GM18861 (cell line): ENCODE data around the gene ANKRD13D.

ENCODE experiments used
- ATAC-seq: cut with Tn5 transposase; IDR thresholded peaks from one replicate; pipeline ENCODE4 v1.9.1; 2021; ENCODE audit not compliant: unreplicated experiment

The ANKRD13D gene

DNA sequence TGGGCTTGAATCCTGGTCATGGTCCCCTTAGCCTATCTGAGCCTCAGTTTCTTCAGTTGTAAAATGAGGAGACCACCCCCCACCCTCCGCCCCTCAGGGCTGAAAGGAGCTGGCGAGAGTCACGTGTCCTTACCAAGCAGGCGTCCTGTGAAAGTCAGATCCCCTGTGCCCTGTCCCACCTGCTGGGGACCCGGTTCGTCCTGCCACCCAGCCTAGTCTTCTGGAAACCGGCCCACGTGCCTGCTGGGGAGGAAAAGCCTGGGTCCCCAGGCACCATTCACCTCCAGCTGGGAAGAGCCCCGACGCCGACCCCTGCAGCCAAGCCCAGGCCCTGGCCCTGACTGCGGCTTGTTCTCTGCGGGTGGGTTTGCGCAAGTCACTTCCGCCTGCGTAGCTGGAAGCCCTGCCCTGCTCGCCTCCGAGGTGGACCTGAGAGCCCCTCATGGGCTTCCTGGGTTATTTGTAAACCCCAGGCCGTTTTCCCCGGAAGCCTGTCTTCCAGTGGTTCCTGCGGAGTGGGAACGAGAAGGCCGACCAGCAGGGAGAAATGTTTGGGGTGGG is 13.5 kb downstream of the ANKRD13D start:
- ATAC-seq = no peak

DNA sequence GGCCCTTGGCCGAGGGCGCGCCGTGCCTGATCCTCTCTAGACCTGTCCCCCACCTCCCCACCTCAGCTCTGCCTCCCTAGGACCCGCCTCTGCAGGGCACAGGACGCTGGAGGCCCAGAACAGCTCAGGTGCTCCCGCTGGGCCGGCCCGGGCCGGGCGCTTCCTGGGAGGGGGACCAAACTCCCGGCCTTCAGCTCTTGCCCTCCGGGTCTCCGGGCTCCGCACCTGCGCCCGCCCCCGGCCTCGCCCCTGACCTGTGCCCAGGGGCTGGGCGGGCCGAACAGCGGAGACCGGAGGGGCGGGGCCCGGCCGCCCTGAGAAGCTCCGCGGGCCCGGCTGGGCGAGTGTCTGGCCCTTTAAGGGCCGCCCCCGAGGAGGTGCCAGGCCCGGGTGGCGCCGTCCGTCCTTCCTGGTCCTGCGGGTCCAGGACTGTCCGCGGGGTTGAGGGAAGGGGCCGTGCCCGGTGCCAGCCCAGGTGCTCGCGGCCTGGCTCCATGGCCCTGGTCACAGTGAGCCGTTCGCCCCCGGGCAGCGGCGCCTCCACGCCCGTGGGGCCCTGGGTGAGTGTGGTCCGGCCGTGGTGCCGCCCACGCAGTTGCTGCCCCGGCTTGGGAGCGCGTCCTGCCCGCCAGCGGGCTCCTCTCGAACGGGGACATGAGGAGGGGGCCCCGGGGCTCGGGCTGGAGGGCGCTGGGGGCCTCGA is 14.2 kb downstream of the ANKRD13D start, which contains the start of gene SSH3:
Gene SSH3, plus strand, starts transcription at position 399 of the 703 bp plus-strand sequence. Its CDS starts 96 bp downstream, at position 495.
- no peak for ATAC-seq

DNA sequence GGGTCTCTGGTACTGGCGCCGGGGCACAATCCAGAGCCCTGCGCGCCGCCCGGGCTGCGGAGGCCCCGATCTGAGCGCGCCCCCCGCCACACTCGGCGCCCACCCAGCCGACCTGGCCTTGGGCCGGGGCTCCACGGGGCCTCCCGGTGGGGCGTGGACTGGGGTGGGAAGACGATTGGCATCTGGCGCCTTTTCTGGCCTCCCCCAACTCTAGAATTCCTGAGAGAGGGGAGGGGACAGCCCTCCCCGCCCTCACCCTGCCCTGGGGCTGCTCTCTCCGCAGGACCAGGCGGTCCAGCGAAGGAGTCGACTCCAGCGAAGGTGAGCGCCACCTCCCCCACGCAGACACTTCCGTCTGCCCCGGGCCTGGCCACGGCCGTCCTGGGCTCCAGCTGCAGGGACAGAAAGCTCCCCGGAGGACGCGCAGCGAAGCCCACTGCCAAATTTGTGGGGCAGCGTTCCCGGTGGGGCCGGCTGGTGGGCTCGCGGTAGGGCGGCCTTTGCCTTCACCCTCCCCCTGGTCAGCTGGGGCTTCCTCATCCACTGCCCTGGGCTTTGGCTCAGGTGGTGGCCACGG is 14.8 kb downstream of the ANKRD13D start:
- ATAC-seq = no peak

DNA sequence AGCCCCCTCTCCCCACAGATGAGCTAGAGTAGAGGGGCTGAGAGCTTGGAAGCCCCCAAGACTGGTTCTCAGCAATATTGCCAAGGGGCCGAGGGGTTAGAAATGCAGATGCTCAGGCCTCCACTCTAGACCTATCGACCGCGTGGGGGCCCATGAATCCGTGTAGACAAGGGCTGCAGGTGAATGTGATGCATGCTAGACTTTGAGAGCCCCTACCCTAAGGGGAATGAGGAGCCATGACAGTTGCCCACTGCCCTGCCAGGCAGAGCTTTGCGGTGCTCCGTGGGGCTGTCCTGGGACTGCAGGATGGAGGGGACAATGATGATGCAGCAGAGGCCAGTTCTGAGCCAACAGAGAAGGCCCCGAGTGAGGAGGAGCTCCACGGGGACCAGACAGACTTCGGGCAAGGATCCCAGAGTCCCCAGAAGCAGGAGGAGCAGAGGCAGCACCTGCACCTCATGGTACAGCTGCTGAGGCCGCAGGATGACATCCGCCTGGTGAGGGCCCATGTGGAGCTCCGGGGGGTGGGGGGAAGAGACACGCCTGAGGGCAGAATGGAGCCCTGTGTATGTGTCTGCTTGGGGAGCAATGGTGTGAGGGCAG is 15.5 kb downstream of the ANKRD13D start:
- no peak for ATAC-seq

DNA sequence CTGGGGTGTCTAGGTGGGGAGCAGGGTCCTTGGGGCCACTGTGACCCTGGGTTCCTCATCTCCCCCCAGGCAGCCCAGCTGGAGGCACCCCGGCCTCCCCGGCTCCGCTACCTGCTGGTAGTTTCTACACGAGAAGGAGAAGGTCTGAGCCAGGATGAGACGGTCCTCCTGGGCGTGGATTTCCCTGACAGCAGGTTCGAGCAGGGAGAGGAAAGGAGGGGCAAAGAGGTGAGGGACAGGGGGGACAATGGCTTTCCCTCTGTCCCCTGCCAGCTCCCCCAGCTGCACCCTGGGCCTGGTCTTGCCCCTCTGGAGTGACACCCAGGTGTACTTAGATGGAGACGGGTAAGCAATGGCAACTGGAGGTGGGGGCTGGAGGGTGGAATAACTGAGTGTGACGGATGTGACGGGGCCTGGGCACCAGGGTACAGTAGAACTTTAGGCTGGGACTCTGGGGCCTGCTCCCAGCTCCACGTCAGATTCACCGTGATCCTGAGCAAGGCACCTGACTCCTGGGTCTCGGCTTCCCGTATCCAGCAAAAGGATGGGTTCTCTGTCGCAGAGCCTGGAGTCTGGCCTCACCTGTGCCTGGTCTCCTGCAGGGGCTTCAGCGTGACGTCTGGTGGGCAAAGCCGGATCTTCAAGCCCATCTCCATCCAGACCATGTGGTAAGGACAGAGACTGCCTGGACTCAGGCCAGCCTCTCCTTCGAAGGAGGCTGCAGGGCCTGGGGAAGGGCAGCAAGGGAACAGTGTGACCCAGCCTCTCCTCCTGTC is 17.9 kb downstream of the ANKRD13D start:
- ATAC-seq = no peak

DNA sequence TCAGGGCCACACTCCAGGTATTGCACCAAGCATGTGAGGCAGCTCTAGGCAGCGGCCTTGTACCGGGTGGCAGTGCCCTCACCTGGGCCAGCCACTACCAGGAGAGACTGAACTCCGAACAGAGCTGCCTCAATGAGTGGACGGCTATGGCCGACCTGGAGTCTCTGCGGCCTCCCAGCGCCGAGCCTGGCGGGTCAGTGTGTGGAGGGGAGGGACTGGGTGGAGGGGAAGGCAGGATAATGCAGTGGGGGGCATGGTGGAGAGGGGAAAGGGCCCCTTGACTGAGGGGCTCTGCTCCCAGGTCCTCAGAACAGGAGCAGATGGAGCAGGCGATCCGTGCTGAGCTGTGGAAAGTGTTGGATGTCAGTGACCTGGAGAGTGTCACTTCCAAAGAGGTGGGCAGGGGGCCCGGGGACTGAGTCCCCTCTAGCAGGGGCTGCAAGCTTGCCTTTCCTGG is 18.5 kb downstream of the ANKRD13D start:
- ATAC-seq = no peak

DNA sequence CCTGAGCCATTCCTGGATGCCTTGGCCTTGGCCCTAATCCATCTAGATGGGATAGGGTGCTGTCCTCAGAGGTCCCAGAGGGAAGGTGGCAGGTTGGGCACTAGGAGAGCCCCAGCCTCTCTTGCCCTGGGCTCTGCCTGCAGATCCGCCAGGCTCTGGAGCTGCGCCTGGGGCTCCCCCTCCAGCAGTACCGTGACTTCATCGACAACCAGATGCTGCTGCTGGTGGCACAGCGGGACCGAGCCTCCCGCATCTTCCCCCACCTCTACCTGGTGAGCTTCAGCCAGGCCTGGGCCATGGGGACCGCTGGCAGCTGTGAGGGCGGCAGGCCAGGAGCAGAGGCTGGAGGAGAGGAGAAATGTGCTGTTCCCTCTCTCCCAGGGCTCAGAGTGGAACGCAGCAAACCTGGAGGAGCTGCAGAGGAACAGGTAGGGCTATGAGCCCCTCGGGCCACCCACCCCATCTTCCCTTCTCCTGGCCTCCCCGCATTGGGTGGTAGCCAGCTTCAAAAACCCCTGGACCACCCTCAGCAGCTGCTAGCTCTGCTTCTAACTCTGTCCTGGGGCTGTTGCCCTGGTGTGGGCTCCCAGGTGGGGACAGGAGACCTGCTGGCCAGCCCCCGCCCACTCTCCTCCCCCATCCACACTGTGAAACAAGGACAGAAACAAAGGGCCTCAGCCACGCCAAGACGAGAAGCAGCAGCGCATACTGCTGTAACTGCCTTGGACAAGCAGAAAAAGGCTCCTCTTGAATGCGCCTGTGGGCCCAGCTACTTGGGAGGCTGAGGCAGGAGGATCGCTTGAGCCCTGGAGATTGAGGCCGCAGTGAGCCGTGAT is 19.1 kb downstream of the ANKRD13D start:
- no peak for ATAC-seq

DNA sequence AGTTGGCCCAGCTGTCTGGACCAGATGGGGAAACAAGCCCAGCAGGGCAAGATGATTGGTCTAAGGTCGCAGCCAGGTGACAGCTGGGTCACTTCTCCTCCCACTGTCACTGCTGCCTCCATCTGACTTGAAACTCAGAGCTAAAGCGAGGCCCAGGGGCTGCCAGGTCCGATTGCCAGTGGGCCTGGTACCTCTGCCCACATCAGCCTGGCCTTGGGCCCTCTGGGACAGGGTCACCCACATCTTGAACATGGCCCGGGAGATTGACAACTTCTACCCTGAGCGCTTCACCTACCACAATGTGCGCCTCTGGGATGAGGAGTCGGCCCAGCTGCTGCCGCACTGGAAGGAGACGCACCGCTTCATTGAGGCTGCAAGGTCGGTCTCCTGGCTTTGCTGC is 20.1 kb downstream of the ANKRD13D start:
- no peak for ATAC-seq

DNA sequence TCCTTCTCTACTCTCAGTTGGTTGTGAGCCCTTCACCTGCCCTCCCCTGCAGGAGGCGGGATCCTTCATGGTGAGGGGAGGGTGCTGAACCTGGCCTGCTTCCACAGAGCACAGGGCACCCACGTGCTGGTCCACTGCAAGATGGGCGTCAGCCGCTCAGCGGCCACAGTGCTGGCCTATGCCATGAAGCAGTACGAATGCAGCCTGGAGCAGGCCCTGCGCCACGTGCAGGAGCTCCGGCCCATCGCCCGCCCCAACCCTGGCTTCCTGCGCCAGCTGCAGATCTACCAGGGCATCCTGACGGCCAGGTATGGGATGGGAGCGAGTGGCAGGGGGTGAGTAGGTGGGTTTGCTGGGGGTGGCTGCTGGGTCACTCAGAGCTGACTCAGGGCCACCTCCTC is 20.6 kb downstream of the ANKRD13D start:
- ATAC-seq = no peak

DNA sequence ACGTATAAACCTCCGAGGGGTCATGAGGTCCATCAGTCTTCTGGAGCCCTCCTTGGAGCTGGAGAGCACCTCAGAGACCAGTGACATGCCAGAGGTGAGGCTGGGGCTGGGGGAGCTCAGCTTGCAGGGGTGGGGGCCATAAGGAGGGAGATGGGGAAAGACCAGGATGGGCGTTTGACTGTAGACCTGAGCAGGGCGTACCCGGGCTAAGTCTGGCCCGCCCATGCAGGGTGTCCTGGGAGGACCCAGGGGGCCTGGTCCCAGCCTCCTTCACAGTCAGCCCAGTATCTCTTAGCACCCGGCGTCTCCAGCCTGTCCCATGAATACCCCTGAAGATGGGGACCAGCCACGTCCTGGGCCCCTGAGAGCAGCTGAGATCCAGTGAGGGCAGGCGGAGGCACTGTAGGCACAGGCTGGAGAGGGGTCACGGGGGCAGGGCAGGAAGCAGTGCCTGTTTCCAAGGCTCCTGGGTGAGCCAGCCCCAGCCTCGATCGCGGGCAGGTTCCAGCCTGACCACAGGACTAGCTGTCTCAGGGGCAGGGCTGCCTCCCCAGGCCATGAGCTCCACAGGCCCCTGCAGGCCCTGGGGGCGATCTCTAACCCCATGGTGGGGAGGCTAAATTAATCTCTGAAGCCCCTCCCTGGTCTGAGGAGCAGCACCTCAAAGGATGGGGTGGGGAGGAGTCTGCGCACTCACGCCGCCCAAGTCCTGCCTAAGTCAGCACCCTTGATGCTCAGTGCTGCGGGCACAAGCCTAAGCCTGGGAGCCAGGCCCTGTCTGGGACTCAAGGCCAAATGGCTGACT is 21.3 kb downstream of the ANKRD13D start:
- ATAC-seq = no peak

DNA sequence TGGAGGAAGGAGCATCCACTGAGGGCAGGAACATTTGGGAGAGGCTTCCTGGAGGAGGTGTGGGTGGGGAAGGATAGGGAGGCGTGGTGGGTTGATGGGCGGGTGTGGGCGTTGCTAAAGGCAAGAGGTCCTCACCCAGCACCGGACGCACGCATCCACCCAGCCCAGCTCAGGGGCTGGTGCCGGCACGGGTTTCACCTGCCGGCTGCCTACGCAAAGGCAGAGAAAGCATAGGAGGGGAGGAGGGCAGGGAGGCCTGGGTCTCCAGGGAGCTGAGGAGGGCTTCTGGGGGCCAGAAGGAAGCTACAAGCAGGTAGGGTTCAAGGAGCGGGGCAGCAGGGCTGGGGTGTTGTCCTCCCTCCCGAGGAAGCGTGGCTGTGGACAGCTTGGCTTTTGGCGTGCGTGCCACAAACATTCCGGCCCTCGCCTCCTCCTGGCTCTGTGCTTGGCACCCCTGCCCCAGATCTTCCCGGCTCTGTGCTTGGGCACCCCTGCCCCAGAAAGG is 22.0 kb downstream of the ANKRD13D start:
- no peak for ATAC-seq

DNA sequence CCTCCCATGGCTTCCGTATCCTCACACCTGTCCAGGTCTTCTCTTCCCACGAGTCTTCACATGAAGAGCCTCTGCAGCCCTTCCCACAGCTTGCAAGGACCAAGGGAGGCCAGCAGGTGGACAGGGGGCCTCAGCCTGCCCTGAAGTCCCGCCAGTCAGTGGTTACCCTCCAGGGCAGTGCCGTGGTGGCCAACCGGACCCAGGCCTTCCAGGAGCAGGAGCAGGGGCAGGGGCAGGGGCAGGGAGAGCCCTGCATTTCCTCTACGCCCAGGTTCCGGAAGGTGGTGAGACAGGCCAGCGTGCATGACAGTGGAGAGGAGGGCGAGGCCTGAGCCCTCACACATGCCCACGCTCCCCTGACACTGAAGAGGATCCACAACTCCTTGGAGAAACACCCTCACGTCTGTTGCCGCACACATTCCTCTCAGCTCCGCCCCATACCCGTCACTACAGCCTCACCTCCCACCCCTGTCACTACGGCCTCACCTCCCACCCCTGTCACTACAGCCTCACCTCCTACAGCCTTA is 22.5 kb downstream of the ANKRD13D start:
- no peak for ATAC-seq

DNA sequence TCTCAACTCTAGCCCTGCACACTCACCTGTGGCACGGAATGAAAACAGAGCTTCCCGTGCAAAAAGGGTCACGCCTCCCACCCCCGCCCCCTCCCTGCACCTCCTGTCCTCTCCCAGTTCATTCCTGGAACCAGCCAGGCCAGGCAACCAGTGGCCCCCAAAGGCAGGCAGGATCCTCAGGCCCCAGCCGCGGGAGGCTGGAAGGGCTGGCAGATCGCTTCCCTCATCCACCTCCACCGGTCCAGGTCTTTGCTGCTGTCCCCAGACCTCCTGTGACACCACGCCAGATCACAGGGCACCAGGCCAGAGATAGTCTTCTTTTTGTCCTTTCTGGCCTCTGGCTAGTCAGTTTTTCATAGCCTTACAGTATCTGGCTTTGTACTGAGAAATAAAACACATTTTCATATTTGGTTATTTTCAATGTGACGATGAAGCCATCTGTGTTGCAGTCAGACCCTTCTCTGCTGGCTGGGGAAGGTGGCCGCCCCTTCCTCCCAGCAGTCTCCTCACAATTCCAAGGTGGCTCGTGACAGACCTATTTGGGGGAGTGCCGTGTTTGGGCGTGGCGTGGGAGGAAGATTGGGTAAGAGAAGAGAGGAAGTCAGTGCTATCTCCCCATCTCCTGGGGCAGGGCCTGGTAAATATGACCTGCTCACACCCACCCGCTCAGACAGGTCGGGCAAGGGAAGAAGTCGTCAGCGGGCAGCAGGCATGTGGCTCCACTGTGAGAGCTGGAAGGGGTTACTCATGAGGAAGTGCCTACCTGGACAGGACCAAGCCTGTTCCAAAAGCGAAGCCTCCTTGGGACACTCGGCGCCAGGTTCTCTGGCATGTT is 23.3 kb downstream of the ANKRD13D start:
- no peak for ATAC-seq

DNA sequence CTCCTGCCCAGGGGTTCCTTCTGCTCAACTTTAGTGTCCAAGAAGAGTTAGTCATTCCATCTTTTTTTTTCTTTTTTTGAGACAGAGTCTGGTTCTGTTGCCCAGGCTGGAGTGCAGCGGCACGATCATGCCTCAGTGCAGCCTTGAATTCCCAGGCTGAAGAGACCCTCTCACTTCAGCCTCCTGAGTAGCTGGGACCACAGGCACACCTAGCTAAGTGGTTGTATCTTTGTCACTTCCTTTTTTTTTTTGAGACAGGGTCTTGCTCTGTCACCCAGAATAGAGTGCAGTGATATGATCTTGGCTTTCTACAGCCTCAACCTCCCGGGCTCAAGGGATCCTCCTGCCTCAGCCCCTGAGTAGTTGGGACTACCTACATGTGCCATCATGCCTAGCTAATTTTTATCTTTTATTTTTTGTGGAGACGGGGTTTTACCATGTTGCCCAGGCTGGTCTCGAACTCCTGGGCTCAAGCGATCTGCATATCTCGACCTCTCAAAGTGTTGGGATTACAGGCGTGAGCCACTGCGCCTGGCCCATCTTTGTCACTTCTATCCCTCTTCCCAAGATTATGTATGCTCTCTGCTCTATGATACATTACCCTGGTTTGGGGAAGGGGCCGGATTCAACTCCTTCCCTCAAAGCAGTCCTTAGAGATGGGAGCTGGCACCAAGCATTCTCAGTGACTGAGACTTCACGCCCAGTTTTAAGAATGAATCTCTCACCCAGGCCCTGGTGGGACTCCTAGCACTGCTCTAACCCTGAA is 24.2 kb downstream of the ANKRD13D start:
- ATAC-seq = no peak

DNA sequence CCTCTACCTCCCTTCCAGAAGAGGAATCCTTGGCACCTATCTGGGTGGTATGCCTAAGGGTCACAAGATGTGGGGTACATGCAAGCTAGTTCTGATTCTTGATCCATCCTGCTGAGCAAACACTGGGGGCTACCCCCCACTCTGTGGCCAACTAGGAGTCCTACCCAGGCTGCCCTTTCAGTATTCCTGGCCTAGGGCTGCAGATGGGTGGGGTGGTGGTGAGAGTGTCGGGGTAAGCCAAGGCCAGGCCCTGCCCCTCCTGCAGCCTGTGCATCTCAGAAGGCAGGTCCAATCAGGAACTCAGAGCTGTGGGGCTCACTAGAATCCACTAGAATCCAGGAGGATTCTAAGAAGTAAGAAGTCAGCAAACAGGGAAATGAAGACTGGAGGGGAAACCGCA is 25.1 kb downstream of the ANKRD13D start:
- no peak for ATAC-seq

DNA sequence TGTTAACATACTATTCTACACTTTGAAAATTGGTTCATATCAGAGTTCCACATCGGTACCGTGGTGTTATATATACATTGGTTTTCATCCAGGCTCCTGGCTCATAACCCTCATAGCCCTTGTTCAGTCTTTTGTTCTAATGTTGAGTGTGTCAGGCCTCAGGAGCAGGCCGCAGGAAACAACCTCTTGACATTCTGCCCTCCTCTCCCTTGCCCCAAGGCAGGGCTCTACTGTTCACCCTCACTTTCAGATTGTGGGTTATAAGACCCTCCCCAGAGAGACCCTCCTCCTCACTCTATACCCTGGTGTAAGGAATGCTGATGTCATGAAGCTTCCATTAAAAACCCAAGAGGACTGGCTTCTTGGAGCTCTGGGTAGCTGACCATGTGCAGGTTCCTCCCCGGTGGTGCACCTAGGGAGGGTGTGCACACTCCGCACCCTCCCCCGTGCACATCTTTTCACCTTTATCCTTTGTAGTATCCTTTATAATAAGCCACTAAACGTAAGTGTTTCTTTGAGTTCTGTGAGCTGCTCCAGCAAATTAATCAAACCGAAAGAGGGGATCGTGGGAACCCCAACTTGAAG is 26.3 kb downstream of the ANKRD13D start:
- ATAC-seq = no peak

DNA sequence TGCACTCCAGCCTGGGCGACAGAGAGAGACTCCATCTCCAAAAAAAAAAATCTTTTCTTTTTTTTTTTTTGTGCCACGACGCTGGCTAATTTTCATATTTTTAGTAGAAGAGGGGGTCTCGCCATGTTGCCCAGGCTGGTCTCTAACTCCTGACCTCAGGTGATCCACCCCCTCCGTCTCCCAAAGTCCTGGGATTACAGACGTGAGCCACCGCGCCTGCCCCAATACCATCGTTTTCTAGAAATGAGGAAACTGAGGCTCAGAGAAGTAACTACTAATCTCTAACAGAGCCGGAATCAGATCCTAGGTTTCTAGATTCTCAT is 27.7 kb downstream of the ANKRD13D start:
- ATAC-seq = no peak
